ENCODE data around the gene TOR3A. TPM values are rescaled to one million over a fixed set of nuclear protein-coding genes. Genes with fewer than 3 reads are reported as not detected.

Gene TOR3A
- total and polyA plus RNA-seq, 7 experiments from 2014 or later: 18.8 to 43.8 (median 22.0) TPM

DNA sequence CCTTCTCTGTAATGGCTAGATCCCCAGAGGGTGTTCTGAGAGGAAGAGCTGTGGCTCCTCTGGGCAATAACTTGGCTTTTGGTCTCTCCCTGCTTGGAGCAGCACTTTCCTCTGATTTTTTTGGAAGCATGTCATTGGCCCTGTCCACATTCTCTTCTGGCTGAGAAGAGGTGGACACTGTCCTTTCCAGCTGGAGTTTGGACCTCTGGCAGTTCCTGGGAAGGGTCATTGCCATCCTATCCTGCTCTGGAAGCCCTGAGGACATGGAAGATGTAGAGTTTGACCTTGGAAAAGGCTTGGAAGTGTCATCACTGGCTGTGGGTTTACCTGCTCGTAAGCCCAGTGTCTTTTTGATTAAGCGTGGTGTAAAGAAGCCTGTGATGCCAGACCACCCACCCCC lies 26.8 kb downstream of the TOR3A start:
- no peak for DNase-seq
- Histone ChIP-seq H3K4me3 (ENCODE audit: low read length) (no peak overlapping the region), H3K4me1 (ENCODE audit: control insufficient read depth in 2 of 2, insufficient read depth in 2 of 2, low read length in 2 of 2) (no peaks in the 10 kb centered on the region), H3K9me3 (ENCODE audit: control insufficient read depth in 2 of 3, low read length in 3 of 3) (no peaks in the 10 kb centered on the region), H3K36me3 (ENCODE audit: control insufficient read depth in 2 of 3, insufficient read depth in 3 of 3, low read length in 3 of 3) (peaks cover 0 to 44% (median 9%) of the 10 kb centered on the region in 3 experiments), H3K27me3 (ENCODE audit: control insufficient read depth in 2 of 2, insufficient read depth in 2 of 2, low read length in 2 of 2) (no peaks in the 10 kb centered on the region), H3K27ac (ENCODE audit: low read depth, low read length) (no peak overlapping the region)
- intact Hi-C loops (cut with micrococcal nuclease): no loop called here
- CTCF ChIA-PET: no interaction called here
- Mint-ChIP-seq H3K9me3 (no peaks in the 10 kb centered on the region), H3K27me3 (no peaks in the 10 kb centered on the region), H3K4me1 (no peaks in the 10 kb centered on the region), H3K36me3 (peaks cover 0 to 40% (median 7%) of the 10 kb centered on the region in 5 donors), H3K27ac (no peak overlapping the region), H3K4me3 (no peak overlapping the region)
- ATAC-seq: no peak
- POLR2A ChIA-PET: no interaction called here

GRCh38 chr1:179115181-179115580 lies 33.3 kb downstream of the TOR3A start:
- no peak overlapping the region for H3K4me3 Mint-ChIP-seq
- no peak for DNase-seq
- no peak overlapping the region for H3K27ac Mint-ChIP-seq
- no peak overlapping the region for H3K4me3 ChIP-seq (ENCODE audit: low read length)
- ATAC-seq: no peak
- ChIA-PET CTCF (no interaction called here), POLR2A (no interaction called here)
- no peaks in the 10 kb centered on the region for H3K9me3 ChIP-seq (ENCODE audit: control insufficient read depth in 2 of 3, low read length in 3 of 3)
- H3K27me3 Mint-ChIP-seq: no peaks in the 10 kb centered on the region
- intact Hi-C loops (cut with micrococcal nuclease): no loop called here
- H3K4me1 Mint-ChIP-seq: peaks cover 0 to 2% (median 0%) of the 10 kb centered on the region in 7 donors
- H3K36me3 ChIP-seq (ENCODE audit: control insufficient read depth in 2 of 3, insufficient read depth in 3 of 3, low read length in 3 of 3): peaks cover 0 to 41% (median 5%) of the 10 kb centered on the region in 3 experiments
- H3K4me1 ChIP-seq (ENCODE audit: control insufficient read depth in 2 of 2, insufficient read depth in 2 of 2, low read length in 2 of 2): no peaks in the 10 kb centered on the region
- no peaks in the 10 kb centered on the region for H3K27me3 ChIP-seq (ENCODE audit: control insufficient read depth in 2 of 2, insufficient read depth in 2 of 2, low read length in 2 of 2)
- H3K27ac ChIP-seq (ENCODE audit: low read depth, low read length): no peak overlapping the region
- no peaks in the 10 kb centered on the region for H3K9me3 Mint-ChIP-seq
- peaks cover 6 to 48% (median 19%) of the 10 kb centered on the region in 5 donors for H3K36me3 Mint-ChIP-seq

DNA sequence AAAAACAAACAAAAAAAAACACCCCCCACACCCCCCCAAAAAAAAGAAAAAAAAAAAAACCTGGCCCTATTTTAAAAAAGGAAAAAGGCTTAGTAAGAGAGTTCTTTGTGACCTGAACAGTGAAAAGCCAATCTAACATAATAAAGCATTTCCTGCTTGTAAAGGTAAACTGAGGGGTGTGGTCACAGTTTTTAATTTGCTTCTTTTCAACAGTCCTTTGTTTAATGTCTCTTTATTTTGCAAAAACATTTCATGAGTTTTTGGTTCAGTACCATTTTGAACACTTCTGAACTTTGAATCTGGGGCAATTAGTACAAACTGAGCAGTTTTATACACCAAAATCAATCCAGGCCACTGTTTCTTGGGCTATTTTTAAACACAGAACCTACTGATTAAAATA lies 37.6 kb downstream of the TOR3A start:
- H3K4me3 ChIP-seq (ENCODE audit: low read length): no peak overlapping the region
- H3K27me3 ChIP-seq (ENCODE audit: control insufficient read depth in 2 of 2, insufficient read depth in 2 of 2, low read length in 2 of 2): no peaks in the 10 kb centered on the region
- ChIA-PET POLR2A (no interaction called here), CTCF (interaction anchor here (0.7 to 2.5 kb wide), 4 partner anchors 42 to 250 kb away, joined by 3 to 20 read pairs (median 4); partner anchors contain the start of gene AXDND1)
- H3K27me3 Mint-ChIP-seq: no peaks in the 10 kb centered on the region
- peaks cover 0 to 30% (median 0%) of the 10 kb centered on the region in 3 experiments for H3K36me3 ChIP-seq (ENCODE audit: control insufficient read depth in 2 of 3, insufficient read depth in 3 of 3, low read length in 3 of 3)
- no peak overlapping the region for H3K27ac ChIP-seq (ENCODE audit: low read depth, low read length)
- intact Hi-C loops (cut with micrococcal nuclease): no loop called here
- no peaks in the 10 kb centered on the region for H3K9me3 Mint-ChIP-seq
- DNase-seq (no peak), ATAC-seq (no peak)
- H3K9me3 ChIP-seq (ENCODE audit: control insufficient read depth in 2 of 3, low read length in 3 of 3): no peaks in the 10 kb centered on the region
- H3K4me1 ChIP-seq (ENCODE audit: control insufficient read depth in 2 of 2, insufficient read depth in 2 of 2, low read length in 2 of 2): no peaks in the 10 kb centered on the region
- peaks cover under 1 to 38% (median 22%) of the 10 kb centered on the region in 5 donors for H3K36me3 Mint-ChIP-seq
- no peak overlapping the region for H3K27ac Mint-ChIP-seq
- H3K4me3 Mint-ChIP-seq: no peak overlapping the region
- peaks cover 0 to 9% (median 0%) of the 10 kb centered on the region in 7 donors for H3K4me1 Mint-ChIP-seq

DNA sequence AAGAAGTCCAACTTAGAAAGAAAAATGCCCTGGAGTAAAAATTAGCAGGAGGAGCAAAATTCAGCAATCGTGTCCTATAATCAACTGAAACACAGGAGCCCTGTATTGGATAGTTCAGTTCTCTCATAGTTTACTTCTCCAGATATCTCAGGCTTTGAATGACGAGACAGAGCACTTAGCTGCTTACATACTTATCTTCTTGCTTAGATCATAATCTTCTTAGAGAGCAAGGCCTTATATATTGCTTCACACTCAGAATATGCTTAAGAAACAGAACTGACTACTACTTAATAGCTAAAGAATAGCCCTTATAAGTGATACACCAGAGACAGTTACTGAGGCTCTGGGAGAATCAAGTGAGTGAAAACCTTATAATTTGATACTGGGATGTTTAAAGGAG lies 38.9 kb downstream of the TOR3A start:
- no peak for DNase-seq
- ChIA-PET POLR2A (interaction anchor here (0.9 kb wide), 1 partner anchor 247 kb away, joined by 3 read pairs; no protein-coding TSS in a partner anchor), CTCF (interaction anchor here (0.9 to 2.5 kb wide), 11 partner anchors 8 to 257 kb away, joined by 3 to 20 read pairs (median 3); partner anchors contain the start of gene AXDND1)
- H3K27me3 ChIP-seq (ENCODE audit: control insufficient read depth in 2 of 2, insufficient read depth in 2 of 2, low read length in 2 of 2): no peaks in the 10 kb centered on the region
- intact Hi-C loops (cut with micrococcal nuclease): loop anchor here (1.0 to 2.0 kb wide), 4 partner anchors 42 to 249 kb away; no protein-coding TSS in a partner anchor
- H3K4me1 ChIP-seq (ENCODE audit: control insufficient read depth in 2 of 2, insufficient read depth in 2 of 2, low read length in 2 of 2): no peaks in the 10 kb centered on the region
- H3K4me3 ChIP-seq (ENCODE audit: low read length): no peak overlapping the region
- ATAC-seq: no peak
- Mint-ChIP-seq H3K27me3 (no peaks in the 10 kb centered on the region), H3K4me1 (peaks cover 0 to 12% (median 3%) of the 10 kb centered on the region in 7 donors), H3K9me3 (no peaks in the 10 kb centered on the region), H3K4me3 (no peak overlapping the region), H3K36me3 (peaks cover 0 to 41% (median 28%) of the 10 kb centered on the region in 5 donors), H3K27ac (no peak overlapping the region)
- no peaks in the 10 kb centered on the region for H3K9me3 ChIP-seq (ENCODE audit: control insufficient read depth in 2 of 3, low read length in 3 of 3)
- peaks cover 0 to 32% (median 0%) of the 10 kb centered on the region in 3 experiments for H3K36me3 ChIP-seq (ENCODE audit: control insufficient read depth in 2 of 3, insufficient read depth in 3 of 3, low read length in 3 of 3)
- no peak overlapping the region for H3K27ac ChIP-seq (ENCODE audit: low read depth, low read length)

- Mint-ChIP-seq H3K27ac (no peak overlapping the region), H3K4me3 (no peak overlapping the region), H3K27me3 (no peaks in the 10 kb centered on the region), H3K4me1 (peaks cover 0 to 12% (median 3%) of the 10 kb centered on the region in 7 donors), H3K36me3 (peaks cover 0 to 42% (median 28%) of the 10 kb centered on the region in 5 donors), H3K9me3 (no peaks in the 10 kb centered on the region)
- intact Hi-C loops (cut with micrococcal nuclease): loop anchor here (1.0 to 2.0 kb wide), 4 partner anchors 43 to 248 kb away; no protein-coding TSS in a partner anchor
- CTCF ChIA-PET: interaction anchor here (0.7 to 2.5 kb wide), 11 partner anchors 8 to 689 kb away, joined by 3 to 20 read pairs (median 4); partner anchors contain the start of gene AXDND1
- peak; percentile 47 for ATAC-seq
- Histone ChIP-seq H3K4me1 (ENCODE audit: control insufficient read depth in 2 of 2, insufficient read depth in 2 of 2, low read length in 2 of 2) (no peaks in the 10 kb centered on the region), H3K27me3 (ENCODE audit: control insufficient read depth in 2 of 2, insufficient read depth in 2 of 2, low read length in 2 of 2) (no peaks in the 10 kb centered on the region), H3K27ac (ENCODE audit: low read depth, low read length) (no peak overlapping the region), H3K4me3 (ENCODE audit: low read length) (no peak overlapping the region), H3K36me3 (ENCODE audit: control insufficient read depth in 2 of 3, insufficient read depth in 3 of 3, low read length in 3 of 3) (peaks cover 0 to 35% (median 0%) of the 10 kb centered on the region in 3 experiments), H3K9me3 (ENCODE audit: control insufficient read depth in 2 of 3, low read length in 3 of 3) (no peaks in the 10 kb centered on the region)
- POLR2A ChIA-PET: interaction anchor here (0.6 to 0.9 kb wide), 2 partner anchors 178 to 247 kb away, joined by 3 read pairs; no protein-coding TSS in a partner anchor
- DNase-seq: peak in 7 of 9 donors; percentile 22 to 58 (median 46)
These were observed 39.5 kb downstream of the TOR3A start for GRCh38 chr1:179121159-179121938.

DNA sequence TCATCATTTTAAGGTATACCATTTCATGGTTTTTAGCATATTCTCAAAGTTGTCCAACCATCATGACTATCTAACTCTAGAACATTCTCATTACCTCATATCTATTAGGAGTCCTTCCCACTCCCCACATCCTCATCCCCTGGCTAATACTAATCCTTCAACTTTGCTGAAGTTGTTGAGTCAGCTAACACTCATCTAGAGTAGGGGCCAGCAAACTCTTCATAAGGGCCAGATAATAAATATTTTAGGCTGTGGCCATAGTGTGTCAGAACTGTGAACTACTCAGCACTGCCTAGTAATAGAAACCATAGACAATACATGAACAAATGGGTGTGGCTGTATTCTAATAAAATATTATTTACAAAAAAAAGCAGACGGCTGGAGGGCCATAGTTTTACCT lies 43.0 kb downstream of the TOR3A start:
- no peak overlapping the region for H3K4me3 Mint-ChIP-seq
- CTCF ChIA-PET: no interaction called here

More for the DNA sequence above, 43.0 kb downstream of the TOR3A start:
- H3K36me3 ChIP-seq (ENCODE audit: control insufficient read depth in 2 of 3, insufficient read depth in 3 of 3, low read length in 3 of 3): peaks cover 0 to 7% (median 0%) of the 10 kb centered on the region in 3 experiments
- H3K4me1 ChIP-seq (ENCODE audit: control insufficient read depth in 2 of 2, insufficient read depth in 2 of 2, low read length in 2 of 2): peaks cover 4 to 10% of the 10 kb centered on the region in 2 donors
- H3K36me3 Mint-ChIP-seq: peaks cover 0 to 19% (median 14%) of the 10 kb centered on the region in 5 donors
- H3K27ac Mint-ChIP-seq: peak overlapping the region in 2 of 9 donors; percentile 36 to 49
- DNase-seq (no peak), ATAC-seq (no peak)
- no peaks in the 10 kb centered on the region for H3K9me3 ChIP-seq (ENCODE audit: control insufficient read depth in 2 of 3, low read length in 3 of 3)
- intact Hi-C loops (cut with micrococcal nuclease): loop anchor here in 1 of 2 donors (5.0 kb wide), 1 partner anchor 398 kb away; the partner anchor contains the start of gene RALGPS2
- H3K4me1 Mint-ChIP-seq: peaks cover 8 to 29% (median 10%) of the 10 kb centered on the region in 7 donors
- peaks cover 0 to 4% (median 0%) of the 10 kb centered on the region in 11 donors for H3K9me3 Mint-ChIP-seq
- H3K27me3 ChIP-seq (ENCODE audit: control insufficient read depth in 2 of 2, insufficient read depth in 2 of 2, low read length in 2 of 2): no peaks in the 10 kb centered on the region
- H3K27ac ChIP-seq (ENCODE audit: low read depth, low read length): no peak overlapping the region
- no peak overlapping the region for H3K4me3 ChIP-seq (ENCODE audit: low read length)
- H3K27me3 Mint-ChIP-seq: no peaks in the 10 kb centered on the region
- POLR2A ChIA-PET: no interaction called here
